Measurements from ENCODE around the gene NGB. TPM values are rescaled to one million over a fixed set of nuclear protein-coding genes. Genes with fewer than 3 reads are reported as not detected.

NGB gene
- total RNA-seq, 4 donors from 2014 or later: 2.7 to 4.6 (median 3.6) TPM

DNA sequence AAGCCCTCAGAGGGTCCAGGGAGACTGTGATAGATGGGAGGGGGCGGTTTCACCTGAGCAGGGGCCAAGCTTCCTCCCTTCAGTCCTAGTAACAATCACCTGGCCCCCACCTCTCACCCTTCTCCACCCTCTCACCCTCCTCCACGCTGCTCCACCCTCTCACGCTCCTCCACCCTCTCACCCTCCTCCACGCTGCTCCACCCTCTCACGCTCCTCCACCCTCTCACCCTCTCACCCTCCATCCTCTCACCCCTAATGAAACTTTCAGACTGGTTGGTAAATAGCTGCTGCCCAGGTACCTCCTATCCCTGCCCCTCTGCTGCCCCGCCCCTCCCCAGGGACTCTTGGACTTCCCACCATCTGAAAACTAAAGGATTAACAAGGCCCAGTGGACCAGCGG, 34.2 kb downstream of the NGB start:
- intact Hi-C loops (cut with DNase I): no loop called here

DNA sequence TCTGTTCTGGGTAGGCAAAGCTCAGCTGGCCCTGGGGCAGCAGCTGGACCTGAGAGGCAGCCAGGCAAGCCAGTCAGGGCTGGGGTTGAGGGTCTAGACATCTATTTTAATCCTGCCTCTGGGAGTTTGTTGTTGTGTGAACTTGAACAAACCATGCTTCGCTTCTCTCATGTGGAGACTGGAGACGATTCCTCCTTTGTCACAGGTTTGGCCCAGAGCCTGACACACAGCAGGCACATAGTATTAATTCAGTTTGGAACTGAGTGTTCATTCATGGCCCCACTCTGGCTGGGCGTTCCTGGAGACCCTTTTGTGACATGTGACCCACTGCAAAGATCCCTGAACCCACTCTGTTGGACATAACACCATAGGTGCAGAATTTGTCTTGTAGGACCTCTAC, 39.3 kb downstream of the NGB start:
- TF ChIP-seq POLR2AphosphoS5 (IDR thresholded peaks at IDR 0.05): no peak
- no peak for TF ChIP-seq POLR2A (IDR thresholded peaks at IDR 0.05; ENCODE audit: low read depth)
- no peak for TF ChIP-seq EP300 (IDR thresholded peaks at IDR 0.05)
- TF ChIP-seq, protein P1, sequence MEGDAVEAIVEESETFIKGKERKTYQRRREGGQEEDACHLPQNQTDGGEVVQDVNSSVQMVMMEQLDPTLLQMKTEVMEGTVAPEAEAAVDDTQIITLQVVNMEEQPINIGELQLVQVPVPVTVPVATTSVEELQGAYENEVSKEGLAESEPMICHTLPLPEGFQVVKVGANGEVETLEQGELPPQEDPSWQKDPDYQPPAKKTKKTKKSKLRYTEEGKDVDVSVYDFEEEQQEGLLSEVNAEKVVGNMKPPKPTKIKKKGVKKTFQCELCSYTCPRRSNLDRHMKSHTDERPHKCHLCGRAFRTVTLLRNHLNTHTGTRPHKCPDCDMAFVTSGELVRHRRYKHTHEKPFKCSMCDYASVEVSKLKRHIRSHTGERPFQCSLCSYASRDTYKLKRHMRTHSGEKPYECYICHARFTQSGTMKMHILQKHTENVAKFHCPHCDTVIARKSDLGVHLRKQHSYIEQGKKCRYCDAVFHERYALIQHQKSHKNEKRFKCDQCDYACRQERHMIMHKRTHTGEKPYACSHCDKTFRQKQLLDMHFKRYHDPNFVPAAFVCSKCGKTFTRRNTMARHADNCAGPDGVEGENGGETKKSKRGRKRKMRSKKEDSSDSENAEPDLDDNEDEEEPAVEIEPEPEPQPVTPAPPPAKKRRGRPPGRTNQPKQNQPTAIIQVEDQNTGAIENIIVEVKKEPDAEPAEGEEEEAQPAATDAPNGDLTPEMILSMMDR (IDR thresholded peaks at IDR 0.05): no peak
- H3K4me1 ChIP-seq: no peaks in the 10 kb centered on the region
- H3K9me3 ChIP-seq: no peaks in the 10 kb centered on the region
- no peak overlapping the region for H3K4me3 ChIP-seq
- intact Hi-C loops (cut with DNase I): no loop called here
- H3K27ac ChIP-seq (replicated peaks in 1 of 4): no peak overlapping the region
- H3K27me3 ChIP-seq: peaks cover 0 to 4% (median 0%) of the 10 kb centered on the region in 4 donors
- WGBS: 62% methylated on average over 3 of the region's 3 CpGs
- H3K36me3 ChIP-seq: no peaks in the 10 kb centered on the region
- DNase-seq (ENCODE audit: extremely low spot score): no peak

More for the DNA sequence above, 34.2 kb downstream of the NGB start:
- no peaks in the 10 kb centered on the region for H3K9me3 ChIP-seq
- DNase-seq (ENCODE audit: extremely low spot score): no peak
- no peak overlapping the region for H3K27ac ChIP-seq (replicated peaks in 1 of 4)
- 83% methylated on average over 7 of the region's 7 CpGs for WGBS
- H3K4me1 ChIP-seq: no peaks in the 10 kb centered on the region
- no peak overlapping the region for H3K4me3 ChIP-seq
- H3K27me3 ChIP-seq: peaks cover 0 to 4% (median 0%) of the 10 kb centered on the region in 4 donors
- TF ChIP-seq POLR2A (IDR thresholded peaks at IDR 0.05; ENCODE audit: low read depth) (no peak), POLR2AphosphoS5 (IDR thresholded peaks at IDR 0.05) (no peak)
- no peaks in the 10 kb centered on the region for H3K36me3 ChIP-seq

DNA sequence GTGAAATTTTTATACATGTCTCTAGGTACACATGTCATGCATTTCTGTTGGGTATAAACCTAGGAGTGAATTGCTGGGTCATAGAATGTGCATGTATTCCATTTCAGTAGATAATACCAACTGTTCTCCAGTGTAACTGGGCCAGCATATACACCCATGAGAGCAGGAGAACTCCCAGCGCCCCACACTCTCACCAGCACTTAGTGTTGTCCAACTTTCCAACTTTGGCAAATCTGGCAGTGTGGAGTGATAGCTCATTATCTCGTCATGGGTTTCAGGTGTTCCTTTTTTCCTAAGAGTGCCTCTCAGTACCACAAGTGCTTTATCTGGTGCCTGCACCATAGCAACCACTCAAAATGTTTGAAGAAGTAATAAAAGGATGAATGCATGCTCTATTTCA, 40.1 kb downstream of the NGB start:
- Histone ChIP-seq H3K4me1 (no peaks in the 10 kb centered on the region), H3K4me3 (no peak overlapping the region), H3K36me3 (no peaks in the 10 kb centered on the region), H3K9me3 (no peaks in the 10 kb centered on the region), H3K27me3 (no peaks in the 10 kb centered on the region), H3K27ac (replicated peaks in 1 of 4) (no peak overlapping the region)
- no peak for TF ChIP-seq EP300 (IDR thresholded peaks at IDR 0.05)
- no peak for TF ChIP-seq POLR2AphosphoS5 (IDR thresholded peaks at IDR 0.05)
- TF ChIP-seq, protein P1 (IDR thresholded peaks at IDR 0.05): no peak
- no peak for TF ChIP-seq POLR2A (IDR thresholded peaks at IDR 0.05; ENCODE audit: low read depth)
- intact Hi-C loops (cut with DNase I): no loop called here
- WGBS: 75% methylated on average over 2 of the region's 2 CpGs
- DNase-seq (ENCODE audit: extremely low spot score): no peak

DNA sequence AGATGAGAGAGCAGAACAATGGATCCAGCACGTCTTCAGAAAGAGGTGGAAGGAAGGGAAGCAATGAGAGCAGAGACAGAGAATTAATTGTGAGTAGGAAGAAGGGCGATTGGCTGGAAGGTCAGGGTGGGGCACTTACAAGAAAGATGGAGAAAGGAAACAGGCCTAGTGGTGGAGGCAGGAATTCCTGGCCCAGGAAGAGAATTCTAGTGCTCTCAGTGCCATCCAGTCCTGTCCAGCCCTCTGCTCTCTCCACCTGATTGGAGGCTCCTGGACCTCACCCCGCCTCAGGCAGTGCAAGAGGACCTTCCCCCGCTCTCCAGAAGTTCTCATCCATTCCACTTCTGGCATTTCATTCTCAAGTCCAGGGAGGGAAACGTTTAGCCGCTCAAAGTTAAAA, 43.0 kb downstream of the NGB start:
- peaks cover 0 to 5% (median 0%) of the 10 kb centered on the region in 4 donors for H3K27me3 ChIP-seq
- TF ChIP-seq, protein P1 (IDR thresholded peaks at IDR 0.05): no peak
- TF ChIP-seq POLR2A (IDR thresholded peaks at IDR 0.05; ENCODE audit: low read depth) (no peak), EP300 (IDR thresholded peaks at IDR 0.05) (no peak), POLR2AphosphoS5 (IDR thresholded peaks at IDR 0.05) (no peak)
- intact Hi-C loops (cut with DNase I): no loop called here
- no peaks in the 10 kb centered on the region for H3K9me3 ChIP-seq
- no peaks in the 10 kb centered on the region for H3K36me3 ChIP-seq
- DNase-seq (ENCODE audit: extremely low spot score): no peak
- H3K27ac ChIP-seq (replicated peaks in 1 of 4): no peak overlapping the region
- 46% methylated on average over 6 of the region's 6 CpGs for WGBS
- no peaks in the 10 kb centered on the region for H3K4me1 ChIP-seq
- no peak overlapping the region for H3K4me3 ChIP-seq

DNA sequence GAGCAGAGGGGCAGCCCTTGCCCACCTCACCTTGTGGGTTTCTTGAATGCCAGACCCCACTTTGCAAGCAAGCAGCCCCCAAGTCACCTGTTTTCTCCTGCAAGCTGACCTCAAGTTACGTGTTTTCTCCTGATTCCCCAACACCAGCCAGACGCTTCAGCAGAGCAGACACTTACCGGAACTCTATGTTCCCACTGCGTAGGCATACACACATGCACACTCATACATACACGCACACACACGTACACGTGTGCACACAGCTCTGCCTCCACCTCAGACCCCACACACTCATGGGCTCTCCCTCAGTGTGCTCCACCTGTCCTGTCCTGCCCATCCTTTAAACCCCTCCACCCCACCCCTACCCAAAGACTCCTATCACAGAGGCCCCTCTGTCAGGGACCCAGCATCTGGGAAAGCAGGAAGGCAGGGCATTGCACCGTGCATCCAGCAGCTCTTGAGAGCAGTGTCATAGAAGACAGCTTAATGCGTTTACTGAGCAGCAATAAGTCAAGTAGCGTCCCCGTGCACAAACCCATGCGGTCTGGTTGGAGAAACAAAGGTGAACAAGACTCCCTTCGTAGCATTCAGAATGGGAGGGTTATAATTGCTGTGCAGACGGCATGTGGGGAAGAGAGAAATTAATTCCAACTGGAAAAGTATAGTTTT, 45.0 kb downstream of the NGB start:
- TF ChIP-seq POLR2A (IDR thresholded peaks at IDR 0.05; ENCODE audit: low read depth) (no peak), POLR2AphosphoS5 (IDR thresholded peaks at IDR 0.05) (no peak), EP300 (IDR thresholded peaks at IDR 0.05) (no peak)
- TF ChIP-seq, protein P1 (IDR thresholded peaks at IDR 0.05): no peak

More for the DNA sequence above, 45.0 kb downstream of the NGB start:
- WGBS: 85% methylated on average over 14 of the region's 14 CpGs
- Histone ChIP-seq H3K4me1 (no peaks in the 10 kb centered on the region), H3K27ac (replicated peaks in 1 of 4) (no peak overlapping the region), H3K4me3 (no peak overlapping the region), H3K27me3 (peaks cover 0 to 23% (median 0%) of the 10 kb centered on the region in 4 donors), H3K36me3 (no peaks in the 10 kb centered on the region), H3K9me3 (no peaks in the 10 kb centered on the region)
- no peak for DNase-seq (ENCODE audit: extremely low spot score)
- intact Hi-C loops (cut with DNase I): no loop called here

Measured in esophagus muscularis mucosa (tissue), 4 donors.